HG02970 (cell line): ENCODE results near the gene IYD.

ENCODE experiments used
- ATAC-seq: cut with Tn5 transposase; IDR thresholded peaks from one replicate; pipeline ENCODE4 v1.9.1; 2021; ENCODE audit warnings: mild to moderate bottlenecking, moderate library complexity, moderate number of reproducible peaks; ENCODE audit not compliant: unreplicated experiment, low FRiP score

IYD gene

GRCh38 chr6:150394053-150394898 is 25.5 kb downstream of the IYD start:
- no peak for ATAC-seq

DNA sequence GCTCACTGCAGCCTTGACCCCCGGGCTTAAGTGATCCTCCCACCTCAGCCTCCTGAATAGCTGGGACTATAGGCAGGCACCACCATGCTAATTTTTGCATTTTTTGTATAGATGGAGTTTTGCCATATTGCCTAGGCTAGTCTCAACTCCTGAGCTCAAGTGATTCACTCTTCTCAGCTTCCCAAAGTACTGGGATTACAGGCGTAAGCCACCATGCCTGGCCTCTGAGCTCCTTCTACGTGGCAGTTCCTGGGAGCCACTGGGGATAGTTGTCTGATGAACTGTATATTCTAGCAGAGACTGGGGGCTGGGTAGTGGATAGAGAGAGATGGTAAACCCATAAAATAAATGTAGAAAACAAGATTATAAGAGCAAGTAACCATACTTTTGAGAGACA is 26.1 kb downstream of the IYD start:
- no peak for ATAC-seq

GRCh38 chr6:150395388-150396009 is 26.7 kb downstream of the IYD start:
- no peak for ATAC-seq

GRCh38 chr6:150403458-150404246 is 34.8 kb downstream of the IYD start:
- ATAC-seq = no peak

DNA sequence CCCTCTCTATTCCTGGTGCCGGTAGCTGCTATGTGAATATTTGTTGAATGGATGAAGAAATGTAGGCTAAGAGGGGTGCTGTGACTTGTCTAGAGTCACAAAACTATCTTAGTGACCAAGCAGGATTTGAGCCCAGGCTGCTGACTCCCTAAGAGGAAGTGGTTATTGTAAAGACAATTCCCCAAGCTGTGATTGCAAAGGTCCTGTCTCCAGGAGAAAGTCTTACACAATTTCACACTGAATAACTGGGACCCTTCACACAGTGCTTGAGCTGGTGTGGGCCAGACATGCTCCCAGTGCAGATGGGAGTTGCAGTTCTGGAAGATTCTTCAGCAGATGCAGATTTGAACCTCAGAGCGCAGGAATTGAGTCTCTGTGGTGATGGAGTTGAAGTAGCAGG is 38.1 kb downstream of the IYD start:
- ATAC-seq = no peak

DNA sequence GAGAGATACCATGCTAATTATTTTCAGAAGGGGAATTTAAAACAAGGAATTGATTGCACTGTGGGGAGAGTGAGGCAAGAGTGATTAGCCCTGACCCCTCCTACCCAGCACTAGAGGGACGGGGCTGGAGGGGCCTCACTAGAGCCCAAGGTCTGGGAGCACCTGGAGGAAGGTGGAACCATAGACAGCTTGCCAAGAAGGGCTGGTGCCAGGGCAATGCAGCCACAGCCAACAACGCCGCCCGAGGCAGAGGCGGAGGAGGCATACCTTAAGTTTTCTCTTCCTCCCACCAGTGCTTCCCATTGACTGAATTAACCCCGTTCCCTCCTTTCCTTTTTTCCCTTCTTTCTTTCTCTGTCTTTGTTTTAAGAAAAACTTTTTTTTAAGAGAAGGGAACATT is 40.0 kb downstream of the IYD start:
- ATAC-seq = no peak

GRCh38 chr6:150409576-150410066 is 40.8 kb downstream of the IYD start:
- ATAC-seq = no peak

- no peak for ATAC-seq
These were observed 41.6 kb downstream of the IYD start for GRCh38 chr6:150410399-150410798.

GRCh38 chr6:150410906-150411305 is 42.1 kb downstream of the IYD start:
- ATAC-seq = no peak

GRCh38 chr6:150412221-150412620 is 43.4 kb downstream of the IYD start:
- ATAC-seq = no peak

DNA sequence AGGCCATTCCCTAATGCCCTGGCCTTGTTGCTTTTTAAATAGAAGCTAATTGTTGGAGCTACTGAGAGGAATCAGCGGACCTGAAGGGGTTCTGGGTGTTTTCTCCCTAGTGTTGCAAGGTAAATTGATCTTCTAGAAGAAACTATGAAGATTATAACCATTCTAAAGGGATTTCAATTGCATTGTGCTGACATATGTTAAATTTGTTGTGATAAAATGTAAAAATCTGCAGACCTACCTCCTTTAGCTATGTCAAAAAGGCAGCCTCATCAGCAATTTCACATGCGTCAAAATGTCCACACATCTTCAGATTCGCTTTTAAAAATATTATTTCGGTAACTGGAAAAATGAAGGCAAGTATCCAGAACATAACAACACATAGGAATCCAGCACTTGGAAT is 44.4 kb downstream of the IYD start:
- no peak for ATAC-seq

GRCh38 chr6:150413781-150414281 is 45.0 kb downstream of the IYD start:
- no peak for ATAC-seq

DNA sequence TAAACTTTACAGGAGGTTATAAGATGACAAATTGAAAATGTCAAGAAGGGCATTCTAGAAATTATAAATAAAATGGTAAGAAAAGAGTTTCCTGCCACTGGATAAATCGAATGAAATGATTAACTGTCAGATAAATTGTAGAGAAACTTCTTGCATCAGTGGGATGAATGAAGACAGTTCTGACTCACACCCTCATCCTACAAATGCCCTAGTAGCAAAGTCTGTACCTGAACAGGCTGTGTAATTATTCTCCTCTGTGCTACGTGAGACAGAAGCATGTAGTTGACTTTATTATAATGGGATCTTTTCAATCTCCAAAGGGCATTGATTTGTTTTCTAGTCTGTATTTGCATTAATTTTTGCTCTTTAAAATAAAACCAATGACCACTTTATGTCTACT is 47.3 kb downstream of the IYD start:
- no peak for ATAC-seq

GRCh38 chr6:150417250-150417649 is 48.4 kb downstream of the IYD start:
- ATAC-seq = no peak

GRCh38 chr6:150417899-150418826 is 49.4 kb downstream of the IYD start:
- no peak for ATAC-seq

GRCh38 chr6:150418827-150419594 is 50.2 kb downstream of the IYD start:
- ATAC-seq = no peak

- ATAC-seq = no peak
These were observed 51.6 kb downstream of the IYD start for GRCh38 chr6:150420428-150420827.

DNA sequence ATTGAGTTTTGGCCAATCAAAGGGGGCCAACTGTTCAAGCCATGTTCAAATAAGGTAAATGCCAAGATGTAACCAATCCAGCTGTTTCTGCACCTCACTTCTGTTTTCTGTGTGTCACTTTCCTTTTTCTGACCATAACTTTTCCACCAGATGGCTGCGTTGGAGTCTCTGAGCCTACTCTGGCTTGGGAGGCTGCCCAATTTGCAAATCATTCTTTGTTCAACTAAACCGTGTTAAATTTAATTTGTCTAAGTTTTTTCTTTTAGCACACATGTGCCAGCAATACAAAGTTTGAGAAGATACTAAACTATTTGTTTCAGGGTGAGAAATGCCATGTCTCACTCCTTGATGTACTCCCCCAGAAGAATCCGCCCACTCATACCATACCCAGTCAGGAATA is 52.1 kb downstream of the IYD start:
- no peak for ATAC-seq

- no peak for ATAC-seq
These were observed 56.7 kb downstream of the IYD start for GRCh38 chr6:150425508-150425907.
